T-cell (primary cell): ENCODE results near the gene DNAI1. TPM values are rescaled to one million over a fixed set of nuclear protein-coding genes. Genes with fewer than 3 reads are reported as not detected.

Experiments
- ATAC-seq, 4 experiments: fragments of 200-7000 bp in 3 of 4; fragments of 150-1000 bp in 1 of 4; cut with Tn5 transposase; replicated peaks in 1 of 4; 1 replicate in 3 of 4; 2 replicates in 1 of 4; pipeline ENCODE4 v1.10.0; 2021; ENCODE audit warnings: moderate library complexity in 3 of 4, mild to moderate bottlenecking in 2 of 4, moderate number of reproducible peaks in 1 of 4
- CTCF ChIA-PET, 2 donors: fragments of 300-600 bp; sonication (Branson Sonifier 250); formaldehyde crosslinking; loops; one replicate each; lab custom pipeline; 2022; ENCODE audit warnings: antibody characterized with exemption in 2 of 2; lab: Charles Lee
- POLR2A ChIA-PET, 2 donors: fragments of 300-600 bp; sonication (Branson Sonifier 250); formaldehyde crosslinking; loops; one replicate each; lab custom pipeline; 2022; ENCODE audit warnings: antibody characterized with exemption in 2 of 2; lab: Charles Lee
- DNase-seq, 35 experiments: peaks; one replicate each; pipeline versions ENCODE4 v3.0.0 to v3.0.0-alpha.2; 2013 to 2023
- H3K27ac ChIP-seq: one replicate; pipeline ENCODE4 v1.5.1; 2013; ENCODE audit warnings: low read length
- H3K27me3 ChIP-seq, 2 experiments: replicated peaks in 1 of 2; 1 replicate in 1 of 2; 2 replicates in 1 of 2; pipeline versions ENCODE4 v1.6.1 to v1.7.0; 2013; ENCODE audit warnings: low read length in 1 of 2, mixed read lengths in 1 of 2; ENCODE audit not compliant: control insufficient read depth in 2 of 2, insufficient read depth in 2 of 2; ENCODE audit errors: extremely low read depth in 1 of 2
- H3K36me3 ChIP-seq, 2 donors: 1 replicate in 1 of 2; 2 replicates in 1 of 2; pipeline versions ENCODE4 v1.6.1 to v1.7.0; 2013; ENCODE audit warnings: low read length in 1 of 2; ENCODE audit not compliant: control insufficient read depth in 2 of 2, insufficient read depth in 1 of 2; ENCODE audit errors: extremely low read depth in 1 of 2
- H3K4me1 ChIP-seq, 2 experiments: 1 replicate in 1 of 2; 2 replicates in 1 of 2; pipeline versions ENCODE4 v1.6.1 to v1.7.0; 2013; ENCODE audit warnings: low read length in 2 of 2, mixed read lengths in 1 of 2; ENCODE audit not compliant: insufficient read depth in 2 of 2, control insufficient read depth in 1 of 2; ENCODE audit errors: extremely low read depth in 1 of 2
- H3K4me3 ChIP-seq, 2 donors: 1 replicate in 1 of 2; 2 replicates in 1 of 2; pipeline versions ENCODE4 v1.5.1 to v1.7.0; 2013; ENCODE audit warnings: mild to moderate bottlenecking in 2 of 2, low read length in 1 of 2, moderate library complexity in 1 of 2; ENCODE audit not compliant: control insufficient read depth in 1 of 2; ENCODE audit errors: extremely low read depth in 1 of 2
- H3K9me3 ChIP-seq: 2 replicates; pipeline ENCODE4 v1.7.0; 2013
- H3K27ac Mint-ChIP-seq, 2 donors: one replicate each; pipeline ENCODE4 v1.8.0; 2020 to 2021; ENCODE audit warnings: mild to moderate bottlenecking in 2 of 2, mixed read lengths in 2 of 2
- H3K27me3 Mint-ChIP-seq, 2 donors: one replicate each; pipeline ENCODE4 v1.8.0; 2021 to 2022; ENCODE audit warnings: mixed read lengths in 2 of 2
- H3K36me3 Mint-ChIP-seq: one replicate; pipeline ENCODE4 v1.8.0; 2021; ENCODE audit warnings: mixed read lengths
- H3K4me1 Mint-ChIP-seq, 3 donors: one replicate each; pipeline ENCODE4 v1.8.0; 2020 to 2022; ENCODE audit warnings: mixed read lengths in 3 of 3, mild to moderate bottlenecking in 1 of 3
- H3K4me3 Mint-ChIP-seq, 3 donors: one replicate each; pipeline ENCODE4 v1.8.0; 2020 to 2022; ENCODE audit warnings: mild to moderate bottlenecking in 3 of 3, mixed read lengths in 3 of 3, moderate library complexity in 3 of 3
- H3K9me3 Mint-ChIP-seq, 3 donors: one replicate each; pipeline ENCODE4 v1.8.0; 2020 to 2022; ENCODE audit warnings: mixed read lengths in 3 of 3
- WGBS: methylation state at CpG from one replicate; pipeline ENCODE4 v1.1.5; 2013; ENCODE audit warnings: missing lambda C conversion rate; ENCODE audit not compliant: insufficient coverage; 5-methylcytosine and 5-hydroxymethylcytosine counted together
- total RNA-seq, 35 experiments: library from RNA in 6 of 35; stranded (reverse) in 6 of 35; fragments of 120-200 nt in 1 of 35; gene quantifications; one replicate each; pipeline versions ENCODE4 v1.2.1 to v1.2.4 and lab custom pipeline; 2013 to 2026

The DNAI1 gene
- total RNA-seq, 5 donors from 2014 or later (not counting 1 experiment from before 2014, with no cell fraction given), result not detected

DNA sequence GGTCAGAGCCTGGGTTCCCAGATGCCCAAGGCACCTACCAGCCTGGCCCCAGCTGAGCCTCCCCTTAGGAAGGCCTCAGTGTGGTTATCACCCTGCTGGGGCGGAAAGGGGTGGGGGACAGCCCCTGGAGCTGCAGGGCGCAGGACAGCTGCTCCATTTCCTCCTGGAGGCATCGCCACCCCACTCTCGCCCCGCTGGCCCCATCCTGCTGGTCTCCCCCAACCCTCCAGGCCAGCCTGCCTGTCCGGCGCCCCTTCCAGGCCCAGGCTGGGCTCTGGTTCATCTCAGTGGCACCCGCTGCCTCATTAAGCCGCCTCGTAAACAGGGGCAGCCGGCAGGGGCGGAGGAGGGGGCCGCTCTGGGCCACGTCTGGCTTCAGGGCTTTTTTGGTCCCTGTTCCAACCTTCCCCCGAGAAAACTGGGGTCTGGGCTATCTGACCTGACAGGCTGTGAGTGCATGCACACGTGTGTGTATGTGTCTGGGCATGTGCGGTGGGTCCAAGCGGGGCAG lies 95.0 kb downstream of the DNAI1 start:
- no peaks in the 10 kb centered on the region for H3K36me3 ChIP-seq
- peaks cover 16 to 27% of the 10 kb centered on the region in 2 donors for H3K27me3 Mint-ChIP-seq
- H3K9me3 Mint-ChIP-seq, result no peaks in the 10 kb centered on the region
- ATAC-seq (no peak), DNase-seq (no peak)
- 66% methylated on average over 11 of the region's 18 CpGs for WGBS
- H3K27ac Mint-ChIP-seq, result no peak overlapping the region
- CTCF ChIA-PET, result no interaction called here
- no peaks in the 10 kb centered on the region for H3K4me1 Mint-ChIP-seq
- H3K27ac ChIP-seq, result no peak overlapping the region
- H3K4me3 ChIP-seq, result no peak overlapping the region
- POLR2A ChIA-PET, result no interaction called here
- no peaks in the 10 kb centered on the region for H3K9me3 ChIP-seq
- H3K4me3 Mint-ChIP-seq, result no peak overlapping the region
- no peaks in the 10 kb centered on the region for H3K4me1 ChIP-seq
- no peaks in the 10 kb centered on the region for H3K36me3 Mint-ChIP-seq
- peaks cover 3 to 54% of the 10 kb centered on the region in 2 experiments for H3K27me3 ChIP-seq

DNA sequence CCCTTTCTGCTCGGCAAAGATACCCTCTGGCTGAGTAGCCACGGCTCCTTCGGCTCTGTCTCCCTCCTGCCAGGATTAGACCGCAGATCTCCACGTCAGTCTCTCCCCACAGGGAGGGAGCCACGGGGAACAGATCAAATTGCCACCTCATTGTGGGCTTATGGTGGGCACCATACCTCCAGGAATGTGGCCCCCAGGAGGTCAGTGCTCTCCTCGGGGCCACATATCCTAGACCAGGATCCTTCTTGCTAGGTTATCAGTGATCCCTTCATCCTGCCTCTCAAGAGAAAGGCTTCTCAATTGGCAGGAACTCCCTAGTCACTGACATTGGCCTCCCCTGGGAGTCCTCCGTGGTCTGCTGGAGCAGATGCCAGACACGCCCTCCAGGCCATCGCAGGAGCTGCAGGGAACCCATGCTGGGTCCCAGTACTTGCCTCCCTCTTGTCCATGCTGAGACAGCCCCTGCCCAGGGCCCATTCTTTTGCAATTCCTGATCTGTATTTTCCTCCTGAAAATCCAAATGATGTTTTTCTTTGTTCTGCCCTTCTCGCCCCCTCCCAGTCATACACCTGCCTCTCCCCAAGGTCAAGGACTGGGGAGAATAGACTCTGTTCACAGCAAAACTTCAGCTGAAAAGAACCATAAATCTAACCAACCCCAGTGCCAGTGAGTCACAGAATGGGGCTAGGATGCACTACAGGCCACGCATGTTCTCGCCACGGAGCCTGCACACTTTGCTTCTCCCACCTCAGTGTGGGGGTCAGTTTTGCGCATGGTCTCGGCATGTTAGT lies 95.8 kb downstream of the DNAI1 start:
- Histone ChIP-seq H3K27me3 (peaks cover 3 to 63% of the 10 kb centered on the region in 2 experiments), H3K4me1 (no peaks in the 10 kb centered on the region), H3K27ac (no peak overlapping the region), H3K36me3 (no peaks in the 10 kb centered on the region), H3K9me3 (no peaks in the 10 kb centered on the region), H3K4me3 (no peak overlapping the region)
- H3K27ac Mint-ChIP-seq, result no peak overlapping the region
- ATAC-seq (no peak), DNase-seq (no peak)
- POLR2A ChIA-PET, result interaction anchor here in 1 of 2 donors (0.6 kb wide), 1 partner anchor 142 kb away, joined by 7 read pairs; no protein-coding TSS in a partner anchor
- H3K27me3 Mint-ChIP-seq, result peaks cover 16 to 33% of the 10 kb centered on the region in 2 donors
- H3K36me3 Mint-ChIP-seq, result no peaks in the 10 kb centered on the region
- H3K4me1 Mint-ChIP-seq, result no peaks in the 10 kb centered on the region
- WGBS, result 70% methylated on average over 10 of the region's 16 CpGs
- CTCF ChIA-PET, result no interaction called here
- H3K4me3 Mint-ChIP-seq, result no peak overlapping the region
- no peaks in the 10 kb centered on the region for H3K9me3 Mint-ChIP-seq

DNA sequence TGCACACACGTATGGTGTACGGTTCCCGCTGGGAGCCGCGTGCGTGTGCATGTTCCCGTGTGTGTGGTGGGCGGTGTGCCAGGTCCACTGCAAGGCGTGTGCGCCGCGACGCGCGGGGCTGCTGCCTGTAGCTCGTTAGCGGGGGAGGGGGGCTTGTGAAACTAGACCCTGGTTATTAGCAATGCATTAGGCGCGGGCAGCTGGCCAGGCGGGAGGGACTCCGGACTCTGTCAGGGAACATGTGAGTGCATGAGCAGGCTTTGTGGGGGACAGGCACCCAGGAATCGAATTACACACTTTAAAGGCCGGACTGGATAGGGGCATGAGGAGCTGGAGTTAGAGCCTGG lies 96.4 kb downstream of the DNAI1 start:
- no peaks in the 10 kb centered on the region for H3K36me3 Mint-ChIP-seq
- Histone ChIP-seq H3K4me3 (no peak overlapping the region), H3K36me3 (no peaks in the 10 kb centered on the region), H3K27me3 (peaks cover 3 to 68% of the 10 kb centered on the region in 2 experiments), H3K27ac (no peak overlapping the region), H3K9me3 (no peaks in the 10 kb centered on the region), H3K4me1 (no peaks in the 10 kb centered on the region)
- DNase-seq, result no peak
- POLR2A ChIA-PET, result no interaction called here
- no peak for ATAC-seq
- H3K27me3 Mint-ChIP-seq, result peaks cover 17 to 33% of the 10 kb centered on the region in 2 donors
- H3K9me3 Mint-ChIP-seq, result no peaks in the 10 kb centered on the region
- CTCF ChIA-PET, result interaction anchor here in 1 of 2 donors (1.0 kb wide), 1 partner anchor 49 kb away, joined by 3 read pairs; no protein-coding TSS in a partner anchor
- H3K4me3 Mint-ChIP-seq, result no peak overlapping the region
- H3K27ac Mint-ChIP-seq, result no peak overlapping the region
- WGBS, result 88% methylated on average over 22 of the region's 23 CpGs
- H3K4me1 Mint-ChIP-seq, result no peaks in the 10 kb centered on the region

DNA sequence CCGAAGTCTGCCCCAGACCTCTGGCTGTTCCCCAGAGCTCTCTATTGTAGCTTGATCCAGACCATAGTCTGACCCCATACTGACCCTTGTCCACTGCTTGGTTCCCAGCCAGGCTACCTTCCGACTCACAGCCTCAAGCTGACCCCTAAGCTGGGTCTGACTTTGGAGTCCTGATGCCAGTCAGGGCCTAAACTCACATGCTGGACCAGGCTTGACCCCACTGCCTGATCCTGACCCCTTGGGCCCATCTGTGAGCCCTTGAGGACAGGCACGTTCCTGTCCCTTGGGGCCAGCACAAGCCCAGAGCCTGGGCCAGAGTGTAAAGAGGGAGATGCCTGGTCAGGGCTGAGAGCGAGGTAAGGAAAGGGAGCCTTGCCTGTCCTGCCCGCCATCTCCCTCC lies 96.9 kb downstream of the DNAI1 start:
- no peaks in the 10 kb centered on the region for H3K4me1 Mint-ChIP-seq
- DNase-seq (no peak), ATAC-seq (no peak)
- Histone ChIP-seq H3K9me3 (no peaks in the 10 kb centered on the region), H3K36me3 (no peaks in the 10 kb centered on the region), H3K4me1 (no peaks in the 10 kb centered on the region), H3K4me3 (no peak overlapping the region), H3K27me3 (peaks cover 6 to 73% of the 10 kb centered on the region in 2 experiments), H3K27ac (no peak overlapping the region)
- H3K9me3 Mint-ChIP-seq, result no peaks in the 10 kb centered on the region
- WGBS, result 81% methylated on average over 3 of the region's 5 CpGs
- H3K27me3 Mint-ChIP-seq, result peaks cover 22 to 37% of the 10 kb centered on the region in 2 donors
- POLR2A ChIA-PET, result no interaction called here
- CTCF ChIA-PET, result interaction anchor here in 1 of 2 donors (1.0 kb wide), 1 partner anchor 48 kb away, joined by 3 read pairs; no protein-coding TSS in a partner anchor
- H3K4me3 Mint-ChIP-seq, result no peak overlapping the region
- H3K27ac Mint-ChIP-seq, result no peak overlapping the region
- H3K36me3 Mint-ChIP-seq, result no peaks in the 10 kb centered on the region

DNA sequence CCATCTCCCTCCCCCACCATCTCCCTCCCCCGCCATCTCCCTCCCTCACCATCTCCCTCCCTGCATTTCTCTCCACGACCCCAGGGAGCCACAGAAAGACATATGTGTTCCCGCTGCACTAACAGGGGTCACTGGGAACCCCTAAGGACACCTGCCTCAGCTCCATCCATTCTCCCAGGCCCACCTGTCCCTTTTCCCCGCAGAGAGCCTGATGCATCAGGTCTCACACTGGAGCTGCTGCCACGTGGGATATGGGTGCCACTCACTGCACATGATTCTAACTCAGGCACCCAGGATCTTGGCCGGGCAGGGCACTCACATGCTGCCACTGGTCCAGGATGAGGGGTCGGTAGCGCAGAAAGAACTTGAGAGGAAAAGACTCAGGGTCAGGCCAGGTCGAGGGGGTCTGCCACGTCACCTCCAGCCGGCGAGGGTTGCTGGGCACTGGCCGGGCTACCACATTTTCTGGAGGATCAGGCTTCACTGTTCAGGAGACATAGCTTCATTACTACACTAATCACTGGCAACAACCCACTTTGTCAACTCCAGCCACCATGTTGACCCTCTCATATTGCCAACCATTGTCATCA lies 97.4 kb downstream of the DNAI1 start:
- Mint-ChIP-seq H3K27ac (no peak overlapping the region), H3K9me3 (no peaks in the 10 kb centered on the region), H3K4me1 (no peaks in the 10 kb centered on the region), H3K36me3 (no peaks in the 10 kb centered on the region), H3K4me3 (no peak overlapping the region), H3K27me3 (peaks cover 22 to 38% of the 10 kb centered on the region in 2 donors)
- CTCF ChIA-PET, result interaction anchor here in 1 of 2 donors (1.0 kb wide), 1 partner anchor 48 kb away, joined by 3 read pairs; no protein-coding TSS in a partner anchor
- 77% methylated on average over 11 of the region's 13 CpGs for WGBS
- Histone ChIP-seq H3K9me3 (no peaks in the 10 kb centered on the region), H3K27me3 (peaks cover 8 to 76% of the 10 kb centered on the region in 2 experiments), H3K36me3 (no peaks in the 10 kb centered on the region), H3K4me3 (no peak overlapping the region), H3K4me1 (no peaks in the 10 kb centered on the region), H3K27ac (no peak overlapping the region)
- no peak for DNase-seq
- POLR2A ChIA-PET, result no interaction called here
- no peak for ATAC-seq

DNA sequence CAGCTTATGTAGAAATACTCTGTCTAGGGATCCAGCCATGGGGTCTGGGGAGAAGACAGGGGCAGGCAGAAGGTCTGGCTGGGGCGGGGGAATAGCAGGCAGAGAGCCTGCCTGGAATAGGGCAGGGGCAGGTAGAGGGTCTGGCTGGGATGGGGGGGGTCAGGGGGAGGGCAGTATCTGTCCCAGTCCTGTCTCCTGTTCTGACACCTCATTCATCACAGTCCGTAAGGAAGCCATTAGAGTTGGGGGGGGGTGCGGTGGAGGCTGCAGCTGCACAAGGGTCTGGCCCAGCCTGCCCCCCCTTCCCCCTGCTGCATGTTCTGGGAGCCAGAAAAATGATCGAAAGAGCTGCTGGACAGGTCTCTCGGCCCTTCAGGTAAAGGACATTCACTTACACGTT lies 98.3 kb downstream of the DNAI1 start:
- Mint-ChIP-seq H3K4me1 (no peaks in the 10 kb centered on the region), H3K27ac (no peak overlapping the region), H3K9me3 (peaks cover 0 to 3% (median 0%) of the 10 kb centered on the region in 3 donors), H3K36me3 (no peaks in the 10 kb centered on the region), H3K4me3 (no peak overlapping the region), H3K27me3 (peaks cover 22 to 45% of the 10 kb centered on the region in 2 donors)
- Histone ChIP-seq H3K27me3 (peaks cover 8 to 77% of the 10 kb centered on the region in 2 experiments), H3K36me3 (no peaks in the 10 kb centered on the region), H3K4me1 (no peaks in the 10 kb centered on the region), H3K9me3 (no peaks in the 10 kb centered on the region), H3K27ac (no peak overlapping the region), H3K4me3 (no peak overlapping the region)
- CTCF ChIA-PET, result no interaction called here
- DNase-seq (no peak), ATAC-seq (no peak)
- no CpG with 5 or more reads among the region's 6 CpGs for WGBS
- POLR2A ChIA-PET, result no interaction called here
